CD4-positive, alpha-beta T cell (primary cell): ENCODE measurements around the gene TSPAN13. TPM values are rescaled to one million over a fixed set of nuclear protein-coding genes. Genes with fewer than 3 reads are reported as not detected.

Source experiments
- ATAC-seq: fragments of 200-7000 bp; cut with Tn5 transposase; one replicate; pipeline ENCODE4 v1.10.0; 2022; ENCODE audit warnings: mild to moderate bottlenecking; ENCODE audit not compliant: poor library complexity
- CTCF ChIA-PET: fragments of 350-600 bp; sonication (Branson Sonifier 250); formaldehyde crosslinking; loops from one replicate; lab custom pipeline; 2021; ENCODE audit warnings: antibody characterized with exemption, inconsistent platforms; lab: Charles Lee
- POLR2A ChIA-PET: fragments of 350-600 bp; sonication (Branson Sonifier 250); formaldehyde crosslinking; loops from one replicate; lab custom pipeline; 2021; ENCODE audit warnings: antibody characterized with exemption, inconsistent platforms; lab: Charles Lee
- DNase-seq, 14 experiments: peaks; one replicate each; pipeline ENCODE4 v3.0.0-alpha.2; 2013 to 2020; ENCODE audit warnings: mixed read lengths in 2 of 14
- H3K27ac ChIP-seq, 2 donors: one replicate each; pipeline versions ENCODE4 v1.5.1 to v1.7.0; 2013; ENCODE audit warnings: low read length in 2 of 2, low read depth in 1 of 2, mild to moderate bottlenecking in 1 of 2
- H3K27me3 ChIP-seq, 2 experiments: 1 replicate in 1 of 2; 2 replicates in 1 of 2; pipeline versions ENCODE4 v1.6.1 to v1.7.0; 2013; ENCODE audit warnings: low read length in 2 of 2, control low read depth in 1 of 2, mild to moderate bottlenecking in 1 of 2, moderate library complexity in 1 of 2; ENCODE audit not compliant: insufficient read depth in 2 of 2, control insufficient read depth in 1 of 2
- H3K36me3 ChIP-seq: one replicate; pipeline ENCODE4 v1.6.1; 2013; ENCODE audit warnings: low read length, control low read depth; ENCODE audit not compliant: insufficient read depth
- H3K4me1 ChIP-seq: one replicate; pipeline ENCODE4 v1.6.1; 2013; ENCODE audit warnings: low read length, control low read depth; ENCODE audit not compliant: insufficient read depth
- H3K4me3 ChIP-seq: one replicate; pipeline ENCODE4 v1.5.1; 2013; ENCODE audit warnings: mild to moderate bottlenecking, low read length, moderate library complexity
- H3K9me3 ChIP-seq, 2 experiments: 1 replicate in 1 of 2; 2 replicates in 1 of 2; pipeline versions ENCODE4 v1.6.1 to v1.7.0; 2013; ENCODE audit warnings: low read length in 2 of 2, mild to moderate bottlenecking in 2 of 2, control low read depth in 1 of 2, moderate library complexity in 1 of 2; ENCODE audit not compliant: control insufficient read depth in 1 of 2, insufficient read depth in 1 of 2
- H3K27ac Mint-ChIP-seq: one replicate; pipeline ENCODE4 v1.8.0; 2020; ENCODE audit warnings: mixed read lengths
- H3K27me3 Mint-ChIP-seq: one replicate; pipeline ENCODE4 v1.8.0; 2021; ENCODE audit warnings: mixed read lengths
- H3K36me3 Mint-ChIP-seq: one replicate; pipeline ENCODE4 v1.8.0; 2021; ENCODE audit warnings: low read depth, mixed read lengths
- H3K4me1 Mint-ChIP-seq: one replicate; pipeline ENCODE4 v1.8.0; 2021; ENCODE audit warnings: low read depth, mixed read lengths
- H3K4me3 Mint-ChIP-seq: one replicate; pipeline ENCODE4 v1.8.0; 2020; ENCODE audit warnings: mild to moderate bottlenecking, mixed read lengths
- H3K9me3 Mint-ChIP-seq: one replicate; pipeline ENCODE4 v1.8.0; 2020; ENCODE audit warnings: mixed read lengths
- CTCF ChIP-seq: fragments of 200-600 bp; IDR thresholded peaks from one replicate; pipeline ENCODE4 v1.8.0; 2022; ENCODE audit warnings: antibody characterized with exemption, mild to moderate bottlenecking
- intact Hi-C, 2 experiments: fragments of 100-400 bp; cut with DNase I in 1 of 2; cut with micrococcal nuclease in 1 of 2; formaldehyde crosslinking; loops; one replicate each; pipeline versions ENCODE4 v1.15.1 to v1.9.0; 2023 to 2025; cut with DNase I, micrococcal nuclease
- total RNA-seq, 174 experiments: library from RNA in 2 of 174; stranded (reverse) in 2 of 174; gene quantifications; one replicate each; pipeline ENCODE4 v1.2.3 and lab custom pipeline; 2021 to 2026

The TSPAN13 gene
- total RNA-seq, 2 experiments from 2014 or later = 0.16 to 0.25 TPM

GRCh38 chr7:16774986-16775385, 21.4 kb downstream of the TSPAN13 start:
- Histone ChIP-seq H3K27ac (no peak overlapping the region), H3K36me3 (no peaks in the 10 kb centered on the region), H3K4me1 (no peaks in the 10 kb centered on the region), H3K9me3 (no peaks in the 10 kb centered on the region), H3K27me3 (no peaks in the 10 kb centered on the region), H3K4me3 (no peak overlapping the region)
- POLR2A ChIA-PET = no interaction called here
- CTCF ChIA-PET = no interaction called here
- no peak for ATAC-seq
- H3K27me3 Mint-ChIP-seq = peaks cover 7% of the 10 kb centered on the region
- H3K27ac Mint-ChIP-seq = no peak overlapping the region
- no peak overlapping the region for H3K4me3 Mint-ChIP-seq
- TF ChIP-seq CTCF = no peak
- DNase-seq = no peak
- H3K4me1 Mint-ChIP-seq = no peaks in the 10 kb centered on the region
- H3K36me3 Mint-ChIP-seq = no peaks in the 10 kb centered on the region
- H3K9me3 Mint-ChIP-seq = no peaks in the 10 kb centered on the region
- intact Hi-C loops = no loop called here

- no peak for TF ChIP-seq CTCF
- intact Hi-C loops = no loop called here
- Mint-ChIP-seq H3K27ac (no peak overlapping the region), H3K4me3 (no peak overlapping the region), H3K9me3 (no peaks in the 10 kb centered on the region), H3K27me3 (peaks cover 6% of the 10 kb centered on the region), H3K4me1 (no peaks in the 10 kb centered on the region), H3K36me3 (no peaks in the 10 kb centered on the region)
- DNase-seq (no peak), ATAC-seq (no peak)
- no peaks in the 10 kb centered on the region for H3K9me3 ChIP-seq
- H3K36me3 ChIP-seq = no peaks in the 10 kb centered on the region
- CTCF ChIA-PET = no interaction called here
- no peak overlapping the region for H3K4me3 ChIP-seq
- no peaks in the 10 kb centered on the region for H3K4me1 ChIP-seq
- no peaks in the 10 kb centered on the region for H3K27me3 ChIP-seq
- POLR2A ChIA-PET = no interaction called here
- H3K27ac ChIP-seq = no peak overlapping the region
Measured at GRCh38 chr7:16776053-16776452, 22.5 kb downstream of the TSPAN13 start.

GRCh38 chr7:16778476-16778875, 24.9 kb downstream of the TSPAN13 start:
- H3K4me1 ChIP-seq = no peaks in the 10 kb centered on the region
- H3K36me3 Mint-ChIP-seq = no peaks in the 10 kb centered on the region
- no peak overlapping the region for H3K27ac ChIP-seq
- H3K4me1 Mint-ChIP-seq = no peaks in the 10 kb centered on the region
- intact Hi-C loops = no loop called here
- no peaks in the 10 kb centered on the region for H3K27me3 Mint-ChIP-seq
- H3K27ac Mint-ChIP-seq = no peak overlapping the region
- H3K36me3 ChIP-seq = no peaks in the 10 kb centered on the region
- no peaks in the 10 kb centered on the region for H3K9me3 ChIP-seq
- ATAC-seq (no peak), DNase-seq (no peak)
- no peak overlapping the region for H3K4me3 ChIP-seq
- H3K27me3 ChIP-seq = no peaks in the 10 kb centered on the region
- no peak for TF ChIP-seq CTCF
- H3K9me3 Mint-ChIP-seq = no peaks in the 10 kb centered on the region
- POLR2A ChIA-PET = no interaction called here
- CTCF ChIA-PET = no interaction called here
- no peak overlapping the region for H3K4me3 Mint-ChIP-seq
